Globus pallidus (tissue), 1 donor: ENCODE data around the gene ADARB2.
"Not testable (repeated sequence)": the region's sequence is repeated elsewhere in the genome, so short reads cannot be mapped to it uniquely, and the experiment has no call there.

Experiments
- DNase-seq: peaks from one replicate; pipeline ENCODE4 v3.0.0-alpha.2; 2015; ENCODE audit warnings: low spot score

The ADARB2 gene

GRCh38 chr10:1642600-1643160 is 94.6 kb downstream of the ADARB2 start:
- no peak for DNase-seq

GRCh38 chr10:1641402-1641801 is 95.9 kb downstream of the ADARB2 start:
- DNase-seq, result no peak

GRCh38 chr10:1638889-1639419 is 98.4 kb downstream of the ADARB2 start:
- no peak for DNase-seq

- no peak for DNase-seq
Observed at GRCh38 chr10:1635340-1635739, 102.0 kb downstream of the ADARB2 start.

GRCh38 chr10:1634239-1634638 is 103.1 kb downstream of the ADARB2 start:
- DNase-seq, result no peak

- no peak for DNase-seq
Observed at GRCh38 chr10:1633783-1634182, 103.5 kb downstream of the ADARB2 start.

GRCh38 chr10:1632596-1632995 is 104.7 kb downstream of the ADARB2 start:
- no peak for DNase-seq

- no peak for DNase-seq
Observed at GRCh38 chr10:1632141-1632540, 105.2 kb downstream of the ADARB2 start.

GRCh38 chr10:1631282-1631681 is 106.0 kb downstream of the ADARB2 start:
- DNase-seq, result no peak

- DNase-seq, result no peak
Observed at GRCh38 chr10:1630304-1630703, 107.0 kb downstream of the ADARB2 start.

- DNase-seq, result no peak
Observed at GRCh38 chr10:1629326-1630198, 107.8 kb downstream of the ADARB2 start.

- DNase-seq, result no peak
Observed at GRCh38 chr10:1628757-1629156, 108.6 kb downstream of the ADARB2 start.

GRCh38 chr10:1627945-1628344 is 109.4 kb downstream of the ADARB2 start:
- DNase-seq, result no peak

- no peak for DNase-seq
Observed at GRCh38 chr10:1626835-1627234, 110.5 kb downstream of the ADARB2 start.

- no peak for DNase-seq
Observed at GRCh38 chr10:1626410-1626809, 110.9 kb downstream of the ADARB2 start.

- DNase-seq, result no peak
Observed at GRCh38 chr10:1625731-1626130, 111.6 kb downstream of the ADARB2 start.

GRCh38 chr10:1625079-1625478 is 112.2 kb downstream of the ADARB2 start:
- no peak for DNase-seq

GRCh38 chr10:1624240-1624639 is 113.1 kb downstream of the ADARB2 start:
- no peak for DNase-seq

GRCh38 chr10:1620803-1621202 is 116.5 kb downstream of the ADARB2 start:
- no peak for DNase-seq

GRCh38 chr10:1617376-1618317 is 119.7 kb downstream of the ADARB2 start:
- DNase-seq, result not testable (repeated sequence)

GRCh38 chr10:1616701-1617100 is 120.6 kb downstream of the ADARB2 start:
- DNase-seq, result not testable (repeated sequence)
